DOHH2 (cell line): ENCODE measurements around the gene C19orf85.

Experiments used
- H3F3A ChIP-seq: fragments of 200-600 bp; sonication (generic), shearing (Covaris generic); 2 replicates; pipeline ENCODE4 v1.6.0; 2016; ENCODE audit warnings: antibody characterized with exemption, mild to moderate bottlenecking; ENCODE audit not compliant: control insufficient read depth, insufficient read depth
- H3K27ac ChIP-seq: fragments of 200-600 bp; sonication (generic); 2 replicates; pipeline ENCODE4 v1.5.1; 2014; ENCODE audit warnings: low read depth, mild to moderate bottlenecking, low read length, moderate library complexity
- H3K27me3 ChIP-seq: fragments of 200-600 bp; sonication (generic); 2 replicates; pipeline ENCODE4 v1.6.1; 2014; ENCODE audit warnings: mild to moderate bottlenecking, low read length, mixed read lengths; ENCODE audit not compliant: control insufficient read depth
- H3K36me3 ChIP-seq: fragments of 200-600 bp; sonication (generic); 2 replicates; pipeline ENCODE4 v1.6.1; 2014; ENCODE audit warnings: mild to moderate bottlenecking, low read length, moderate library complexity, mixed read lengths; ENCODE audit not compliant: control insufficient read depth
- H3K4me1 ChIP-seq: fragments of 200-600 bp; sonication (generic); 2 replicates; pipeline ENCODE4 v1.6.1; 2014; ENCODE audit warnings: mild to moderate bottlenecking, low read length, mixed read lengths; ENCODE audit not compliant: control insufficient read depth
- H3K4me2 ChIP-seq: fragments of 200-600 bp; sonication (generic); 2 replicates; pipeline ENCODE4 v1.6.0; 2014; ENCODE audit warnings: mild to moderate bottlenecking, low read length, moderate library complexity
- H3K4me3 ChIP-seq: fragments of 200-600 bp; sonication (generic); 2 replicates; pipeline ENCODE4 v1.5.1; 2014; ENCODE audit warnings: mild to moderate bottlenecking, low read length, mixed read lengths
- H3K79me2 ChIP-seq: fragments of 200-600 bp; sonication (generic); 2 replicates; pipeline ENCODE4 v1.6.1; 2014; ENCODE audit warnings: mild to moderate bottlenecking, low read length, mixed read lengths; ENCODE audit not compliant: control insufficient read depth
- H3K9me2 ChIP-seq: fragments of 200-600 bp; sonication (generic); replicated peaks from 2 replicates; pipeline ENCODE4 v1.6.1; 2014; ENCODE audit warnings: mild to moderate bottlenecking, low read length, mixed read lengths; ENCODE audit not compliant: control insufficient read depth
- H3K9me3 ChIP-seq: fragments of 200-600 bp; sonication (generic); 2 replicates; pipeline ENCODE4 v1.6.1; 2014; ENCODE audit warnings: antibody characterized with exemption, low read length, mixed read lengths; ENCODE audit not compliant: control insufficient read depth, insufficient read depth
- H4K20me1 ChIP-seq: fragments of 200-600 bp; sonication (generic); 2 replicates; pipeline ENCODE4 v1.6.0; 2014; ENCODE audit warnings: low read depth, mild to moderate bottlenecking, antibody characterized with exemption, low read length, moderate library complexity; ENCODE audit not compliant: control insufficient read depth, insufficient read depth
- CTCF ChIP-seq: fragments of 200-600 bp; sonication (generic); IDR thresholded peaks from one replicate; pipeline ENCODE4 v1.5.1; 2014; ENCODE audit warnings: antibody characterized with exemption, mild to moderate bottlenecking, low read depth, low read length; ENCODE audit not compliant: poor library complexity, severe bottlenecking
- EZH2phosphoT487 ChIP-seq: fragments of 200-600 bp; sonication (generic); IDR thresholded peaks from 2 replicates; pipeline ENCODE4 v1.6.1; 2017; ENCODE audit warnings: borderline replicate concordance, mild to moderate bottlenecking, antibody characterized with exemption, low read length, moderate library complexity, mixed read lengths

C19orf85 gene

GRCh38 chr19:55443824-55444480 is 20.6 kb downstream of the C19orf85 start:
- Histone ChIP-seq H3K9me3 (no peaks in the 10 kb centered on the region), H3K36me3 (no peaks in the 10 kb centered on the region), H3K4me2 (no peak overlapping the region), H3K4me1 (peaks cover 15% of the 10 kb centered on the region), H3K27ac (no peak overlapping the region), H3F3A (peaks cover 5% of the 10 kb centered on the region; the same call in 1 of the 2 replicates), H4K20me1 (no peaks in the 10 kb centered on the region; the same call in 1 of the 2 replicates), H3K4me3 (no peak overlapping the region), H3K27me3 (peaks cover 32% of the 10 kb centered on the region), H3K79me2 (no peaks in the 10 kb centered on the region), H3K9me2 (no peaks in the 10 kb centered on the region)
- TF ChIP-seq CTCF = no peak

DNA sequence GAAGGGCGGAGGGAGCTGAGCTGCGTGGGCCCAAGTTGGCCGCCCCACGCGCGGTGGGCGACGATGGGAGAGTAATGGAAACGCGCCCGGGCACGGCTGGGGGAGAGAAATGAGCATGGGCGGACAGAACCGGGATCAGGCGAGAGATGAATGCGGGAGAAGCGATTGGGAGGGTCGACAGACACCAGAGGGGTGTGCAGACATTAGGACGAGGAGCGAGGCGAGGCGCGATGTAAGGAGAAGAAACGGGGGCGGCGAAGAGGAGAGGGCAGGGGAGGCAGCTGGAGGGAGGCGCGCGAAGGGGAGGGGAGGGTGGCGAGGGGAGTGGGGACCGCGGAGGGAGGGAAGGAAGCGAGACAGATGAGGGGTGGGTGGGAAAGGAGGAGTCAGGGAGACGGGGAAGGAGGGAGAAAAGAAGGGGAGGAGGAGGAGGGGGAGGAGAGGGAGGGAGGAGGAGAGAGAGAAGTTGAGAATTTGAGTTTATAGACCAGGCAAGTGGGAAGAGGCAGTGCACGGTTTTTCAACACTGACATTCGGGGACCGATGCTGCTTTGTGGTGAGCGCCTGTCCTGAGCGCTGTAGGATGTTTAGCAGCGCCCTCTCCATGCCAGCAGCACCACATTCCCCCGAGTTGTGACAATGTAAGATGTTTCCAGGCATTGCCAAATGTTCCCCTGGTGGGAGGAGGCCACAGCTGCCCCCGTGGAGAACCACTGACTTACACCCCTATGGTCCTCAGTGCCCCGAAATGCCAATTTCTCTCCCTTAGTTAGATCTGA is 21.3 kb downstream of the C19orf85 start, which contains the start of gene SHISA7:
TSS of gene SHISA7 (minus strand) at position 256 of the 779 bp plus-strand sequence. CDS start 437 bp downstream, outside the sequence.
- H3K27ac ChIP-seq = no peak within 1 kb of the TSS
- H3K9me2 ChIP-seq = no peaks in the 10 kb centered on the region
- peaks cover 32% of the 10 kb centered on the region for H3K27me3 ChIP-seq
- no peaks in the 10 kb centered on the region for H3K79me2 ChIP-seq
- no peaks in the 10 kb centered on the region for H3K9me3 ChIP-seq
- TF ChIP-seq CTCF (no peak), EZH2phosphoT487 (no peak)
- H4K20me1 ChIP-seq = no peaks in the 10 kb centered on the region; the same call in 1 of the 2 replicates
- H3K4me2 ChIP-seq = no peak within 1 kb of the TSS
- H3K4me1 ChIP-seq = peaks cover 15% of the 10 kb centered on the region
- no peak within 1 kb of the TSS for H3K4me3 ChIP-seq
- H3K36me3 ChIP-seq = no peaks in the 10 kb centered on the region
- H3F3A ChIP-seq = peaks cover 5% of the 10 kb centered on the region; the same call in 1 of the 2 replicates

GRCh38 chr19:55442372-55442961 is 22.1 kb downstream of the C19orf85 start:
- peaks cover 5% of the 10 kb centered on the region; the same call in 1 of the 2 replicates for H3F3A ChIP-seq
- H4K20me1 ChIP-seq = no peaks in the 10 kb centered on the region; the same call in 1 of the 2 replicates
- TF ChIP-seq CTCF (no peak), EZH2phosphoT487 (no peak)
- H3K4me1 ChIP-seq = peaks cover 15% of the 10 kb centered on the region
- no peaks in the 10 kb centered on the region for H3K9me3 ChIP-seq
- H3K9me2 ChIP-seq = no peaks in the 10 kb centered on the region
- H3K4me2 ChIP-seq = no peak overlapping the region
- H3K27me3 ChIP-seq = peaks cover 32% of the 10 kb centered on the region
- H3K4me3 ChIP-seq = no peak overlapping the region
- no peak overlapping the region for H3K27ac ChIP-seq
- H3K79me2 ChIP-seq = no peaks in the 10 kb centered on the region
- H3K36me3 ChIP-seq = no peaks in the 10 kb centered on the region
